Skin of body (tissue), 2 donors: ENCODE measurements around the gene CCS. TPM values are rescaled to one million over a fixed set of nuclear protein-coding genes. Genes with fewer than 3 reads are reported as not detected.
"Not testable (repeated sequence)": the region's sequence is repeated elsewhere in the genome, so short reads cannot be mapped to it uniquely, and the experiment has no call there.

Experiments
- DNase-seq: peaks from one replicate; lab custom pipeline; 2025; lab: John Stamatoyannopoulos, UW
- total RNA-seq: library from RNA; depleted of rRNA; stranded (reverse); fragments of >200 nt; gene quantifications from one replicate; pipeline ENCODE4 v1.2.3, GENCODE V29; 2014

Gene CCS
- total RNA-seq, 1 donor from 2014 or later, result 21.0 TPM

GRCh38 chr11:66589996-66590675 is 2.8 kb upstream of the CCS start:
- no peak for DNase-seq

DNA sequence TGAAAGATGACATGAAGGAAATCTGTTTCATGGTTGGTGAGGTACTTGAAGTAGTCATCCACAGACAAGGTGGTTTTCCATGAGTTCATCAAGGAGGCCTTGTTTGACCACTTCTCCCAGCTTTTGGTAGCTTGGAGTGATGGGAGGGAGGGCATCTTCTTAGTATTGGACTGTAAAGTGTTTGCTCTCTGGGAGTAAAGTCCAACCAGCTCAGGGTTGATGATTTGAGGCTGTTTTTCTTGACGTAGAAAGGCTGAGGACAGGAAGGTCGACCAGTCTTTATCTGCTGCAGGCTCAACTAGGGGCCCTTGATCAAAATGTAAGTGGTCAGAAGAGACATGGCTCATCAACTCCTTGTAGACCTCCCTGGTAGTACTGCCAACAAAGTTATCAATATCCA is 1.8 kb upstream of the CCS start:
- no peak for DNase-seq

GRCh38 chr11:66593303-66593635 is 284 bp downstream of the CCS start:
- DNase-seq, result no peak

- DNase-seq, result no peak
Measured at GRCh38 chr11:66593650-66594049, 665 bp downstream of the CCS start.

DNA sequence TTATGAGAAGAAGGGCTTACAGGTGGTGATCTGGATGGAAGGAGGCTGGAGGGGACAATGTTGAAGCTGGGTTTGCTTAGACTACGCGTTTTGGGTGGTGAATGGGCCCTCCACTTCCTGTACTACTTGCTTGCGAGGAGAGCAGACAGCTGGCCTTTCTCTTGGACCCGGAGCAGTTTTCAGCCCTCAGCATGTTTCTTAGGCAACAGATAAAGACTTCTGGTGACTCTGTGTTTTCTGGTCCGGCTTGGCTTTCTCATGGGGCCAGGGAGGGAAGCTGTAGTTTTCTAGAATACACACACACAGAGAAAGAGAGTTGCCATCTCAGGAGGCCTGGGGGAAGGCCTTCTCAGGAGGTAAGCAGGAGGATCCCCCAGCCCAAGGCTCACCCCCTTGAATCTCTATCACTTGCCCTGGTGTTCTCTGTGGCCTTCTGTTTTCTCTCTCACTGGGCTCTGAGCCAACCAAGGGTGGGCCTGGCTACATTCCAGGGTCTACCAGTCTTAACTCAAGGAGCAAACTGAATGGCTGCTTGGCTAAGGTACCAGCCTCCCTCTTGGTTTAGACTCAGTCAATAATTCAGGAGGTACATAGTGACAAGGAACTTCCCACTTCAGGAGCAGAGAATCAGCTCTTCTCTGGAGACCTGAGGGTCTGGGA is 2.4 kb downstream of the CCS start:
- DNase-seq, result no peak

- no peak for DNase-seq
Measured at GRCh38 chr11:66598993-66599392, 6.0 kb downstream of the CCS start.

GRCh38 chr11:66600219-66600618 is 7.2 kb downstream of the CCS start:
- DNase-seq, result no peak

DNA sequence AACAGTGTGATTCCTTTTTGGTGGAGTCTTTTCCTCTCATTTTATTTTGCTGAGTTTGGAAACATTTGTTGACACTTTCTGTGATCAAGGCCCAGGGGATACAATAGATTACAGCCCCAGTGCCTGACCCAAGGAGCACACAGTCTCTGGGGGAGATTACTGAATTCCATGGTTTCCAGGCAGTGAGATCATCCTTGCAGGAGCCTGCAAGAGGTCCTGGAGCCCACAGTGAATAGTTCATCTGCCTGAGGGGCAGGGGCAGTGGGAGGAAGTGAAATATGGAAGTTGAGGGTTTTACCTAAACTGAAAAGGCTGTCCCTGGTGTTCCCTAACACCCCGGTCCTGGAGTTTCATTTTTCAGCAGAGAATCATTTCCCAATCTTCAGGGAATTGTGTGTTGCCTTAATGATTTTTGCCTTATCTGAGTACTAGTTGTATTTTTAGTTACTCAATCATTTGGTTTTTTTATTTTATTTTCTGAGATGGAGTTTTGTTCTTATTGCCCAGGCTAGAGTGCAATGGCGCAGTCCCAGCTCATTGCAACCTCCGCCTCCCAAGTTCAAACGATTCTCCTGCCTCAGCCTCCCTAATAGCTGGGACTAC is 7.7 kb downstream of the CCS start:
- DNase-seq, result no peak

- DNase-seq, result no peak
Measured at GRCh38 chr11:66603072-66603471, 10.1 kb downstream of the CCS start.

GRCh38 chr11:66604155-66604554 is 11.2 kb downstream of the CCS start:
- no peak for DNase-seq

GRCh38 chr11:66606608-66607007 is 13.6 kb downstream of the CCS start:
- DNase-seq, result not testable (repeated sequence)

- no peak for DNase-seq
Measured at GRCh38 chr11:66607126-66607834, 14.3 kb downstream of the CCS start.

- DNase-seq, result no peak
Measured at GRCh38 chr11:66609721-66610617, 17.0 kb downstream of the CCS start.

GRCh38 chr11:66612458-66612857 is 19.5 kb downstream of the CCS start:
- no peak for DNase-seq

- no peak for DNase-seq
Measured at GRCh38 chr11:66614073-66614472, 21.1 kb downstream of the CCS start.

DNA sequence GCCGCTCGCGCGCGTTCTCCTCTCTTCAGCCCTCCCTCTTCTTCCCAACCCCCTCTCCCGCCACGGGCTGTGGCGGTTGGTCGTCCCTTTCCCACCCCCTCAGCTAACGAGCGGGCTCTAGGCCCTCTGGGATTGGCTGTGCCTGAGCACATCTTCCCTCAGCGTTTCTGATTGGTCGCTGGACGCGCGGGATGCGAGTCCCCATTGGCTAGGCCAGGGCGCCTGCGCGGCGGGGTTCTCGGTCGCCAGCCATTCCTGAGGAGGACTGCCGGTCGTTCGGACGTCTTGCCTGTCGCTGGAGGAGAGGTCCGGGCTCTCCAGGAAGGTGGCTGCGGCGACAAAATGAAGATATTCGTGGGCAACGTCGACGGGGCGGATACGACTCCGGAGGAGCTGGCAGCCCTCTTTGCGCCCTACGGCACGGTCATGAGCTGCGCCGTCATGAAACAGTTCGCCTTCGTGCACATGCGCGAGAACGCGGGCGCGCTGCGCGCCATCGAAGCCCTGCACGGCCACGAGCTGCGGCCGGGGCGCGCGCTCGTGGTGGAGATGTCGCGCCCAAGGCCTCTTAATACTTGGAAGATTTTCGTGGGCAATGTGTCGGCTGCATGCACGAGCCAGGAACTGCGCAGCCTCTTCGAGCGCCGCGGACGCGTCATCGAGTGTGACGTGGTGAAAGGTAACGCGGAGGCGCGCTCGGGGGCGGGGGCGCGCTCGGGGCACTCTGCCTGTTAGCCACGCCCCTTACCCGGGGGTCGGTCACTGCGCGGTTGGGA is 23.6 kb downstream of the CCS start, which contains the start of gene RBM14:
RBM14 (plus strand) TSS at position 252 of the 776 bp plus-strand sequence; CDS start at position 343, 91 bp downstream.
- peak; percentile 99 for DNase-seq

DNA sequence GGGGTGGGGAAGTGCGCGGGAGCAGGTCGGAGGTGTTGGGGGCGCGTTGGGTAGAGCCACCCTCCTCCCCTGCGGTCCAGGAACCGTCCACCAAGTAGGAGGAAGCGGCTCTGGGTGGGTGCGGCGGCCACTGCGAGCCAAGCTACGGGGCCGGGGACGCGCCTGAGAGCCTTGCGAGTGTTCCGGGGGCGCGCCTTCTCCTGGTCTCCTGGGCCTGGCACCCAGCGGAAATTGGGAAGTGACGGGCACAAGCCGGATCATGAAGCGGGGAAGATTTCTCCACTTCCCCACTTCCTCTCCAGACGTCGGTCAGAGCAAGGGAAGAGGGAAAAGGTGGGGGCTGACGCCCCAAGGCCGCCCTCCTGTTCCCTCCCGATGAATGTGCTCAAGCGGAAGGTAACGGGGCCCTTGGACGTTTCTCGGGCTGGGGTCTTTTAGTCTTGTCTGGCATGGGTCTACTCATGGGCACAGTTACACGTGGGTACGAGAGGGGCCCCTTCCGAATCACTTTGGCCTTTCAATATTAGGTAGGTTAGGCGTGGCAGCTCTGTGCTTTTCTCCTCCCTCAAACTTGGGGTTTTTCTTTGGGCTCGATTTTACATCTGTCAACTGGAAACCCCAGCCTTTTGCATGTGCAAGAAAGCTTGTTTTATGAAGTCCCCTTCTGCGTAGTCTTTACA is 24.3 kb downstream of the CCS start:
- peak; percentile 51 for DNase-seq

DNA sequence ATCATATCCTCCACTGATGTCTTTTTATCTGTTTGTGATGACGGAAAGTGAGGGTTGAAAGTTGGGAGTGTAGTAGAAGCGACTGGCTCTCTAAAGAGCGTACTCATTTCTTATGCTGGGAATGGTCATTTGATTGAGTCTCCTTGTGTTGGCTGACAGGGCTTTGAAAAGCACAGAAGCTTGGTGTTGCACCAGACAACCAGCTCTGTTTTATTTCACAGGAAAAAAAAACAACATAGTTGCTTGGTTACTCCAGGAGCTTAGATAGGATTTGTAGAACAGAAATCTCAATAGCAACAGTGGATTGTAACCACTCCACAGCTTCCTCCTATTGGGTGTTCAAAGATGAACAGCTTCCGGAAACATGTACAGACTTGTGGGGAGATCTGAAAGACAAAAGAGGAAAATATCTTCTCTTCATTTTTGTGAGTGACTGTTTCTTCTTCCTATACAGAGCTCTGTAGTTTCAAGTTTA is 26.1 kb downstream of the CCS start:
- no peak for DNase-seq

DNA sequence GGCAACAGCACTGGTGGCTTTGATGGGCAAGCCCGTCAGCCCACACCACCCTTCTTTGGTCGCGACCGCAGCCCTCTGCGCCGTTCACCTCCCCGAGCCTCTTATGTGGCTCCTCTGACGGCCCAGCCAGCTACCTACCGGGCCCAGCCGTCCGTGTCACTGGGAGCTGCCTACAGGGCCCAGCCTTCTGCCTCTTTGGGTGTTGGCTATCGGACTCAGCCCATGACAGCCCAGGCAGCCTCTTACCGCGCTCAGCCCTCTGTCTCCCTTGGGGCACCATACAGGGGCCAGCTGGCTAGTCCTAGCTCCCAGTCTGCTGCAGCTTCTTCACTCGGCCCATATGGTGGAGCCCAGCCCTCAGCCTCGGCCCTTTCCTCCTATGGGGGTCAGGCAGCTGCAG is 31.5 kb downstream of the CCS start:
- no peak for DNase-seq
